GM19193 (cell line): Measurements from ENCODE around the gene SORL1.

Experiments used
- POLR2A ChIP-seq: IDR thresholded peaks from 4 replicates; pipeline ENCODE4 v1.6.1; 2011; ENCODE audit not compliant: insufficient read depth, insufficient read length; ENCODE audit errors: extremely low read depth

Gene SORL1

DNA sequence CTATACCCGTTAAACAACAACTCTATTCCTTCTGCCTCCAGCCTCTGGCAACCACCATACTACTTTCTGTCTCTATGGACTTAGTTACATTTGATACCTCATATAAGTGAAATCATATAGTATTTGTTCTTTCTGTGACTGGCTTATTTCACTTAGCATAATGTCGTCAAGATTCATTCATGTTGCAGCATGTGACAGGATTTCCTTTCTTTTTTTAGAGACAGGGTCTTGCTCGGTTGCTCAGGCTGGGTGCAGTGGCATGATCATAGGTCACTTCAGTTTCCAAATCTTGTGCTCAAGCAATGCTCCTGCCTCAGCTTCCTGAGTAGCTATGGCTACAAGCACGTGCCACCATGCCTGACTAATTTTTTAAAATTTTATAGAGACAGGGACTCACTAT, 29.4 kb upstream of the SORL1 start:
- no peak for TF ChIP-seq POLR2A

DNA sequence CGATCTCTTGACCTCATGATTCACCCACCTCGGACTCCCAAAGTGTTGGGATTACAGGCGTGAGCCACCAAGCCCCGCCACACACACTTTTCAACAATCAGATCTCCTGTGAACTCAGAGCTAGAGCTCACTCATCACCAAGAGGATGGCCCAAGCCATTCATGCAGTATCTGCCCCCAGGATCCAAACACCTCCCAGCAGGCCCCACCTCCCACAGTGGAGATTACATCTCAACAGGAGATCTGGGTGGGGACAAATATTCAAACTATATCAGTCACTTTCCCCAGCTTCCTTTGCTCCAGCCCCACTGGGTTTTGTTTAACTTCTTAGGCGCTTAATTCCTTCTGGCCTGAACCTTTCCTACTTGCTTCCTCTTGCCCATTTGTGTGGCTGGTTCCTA, 26.3 kb upstream of the SORL1 start:
- no peak for TF ChIP-seq POLR2A

DNA sequence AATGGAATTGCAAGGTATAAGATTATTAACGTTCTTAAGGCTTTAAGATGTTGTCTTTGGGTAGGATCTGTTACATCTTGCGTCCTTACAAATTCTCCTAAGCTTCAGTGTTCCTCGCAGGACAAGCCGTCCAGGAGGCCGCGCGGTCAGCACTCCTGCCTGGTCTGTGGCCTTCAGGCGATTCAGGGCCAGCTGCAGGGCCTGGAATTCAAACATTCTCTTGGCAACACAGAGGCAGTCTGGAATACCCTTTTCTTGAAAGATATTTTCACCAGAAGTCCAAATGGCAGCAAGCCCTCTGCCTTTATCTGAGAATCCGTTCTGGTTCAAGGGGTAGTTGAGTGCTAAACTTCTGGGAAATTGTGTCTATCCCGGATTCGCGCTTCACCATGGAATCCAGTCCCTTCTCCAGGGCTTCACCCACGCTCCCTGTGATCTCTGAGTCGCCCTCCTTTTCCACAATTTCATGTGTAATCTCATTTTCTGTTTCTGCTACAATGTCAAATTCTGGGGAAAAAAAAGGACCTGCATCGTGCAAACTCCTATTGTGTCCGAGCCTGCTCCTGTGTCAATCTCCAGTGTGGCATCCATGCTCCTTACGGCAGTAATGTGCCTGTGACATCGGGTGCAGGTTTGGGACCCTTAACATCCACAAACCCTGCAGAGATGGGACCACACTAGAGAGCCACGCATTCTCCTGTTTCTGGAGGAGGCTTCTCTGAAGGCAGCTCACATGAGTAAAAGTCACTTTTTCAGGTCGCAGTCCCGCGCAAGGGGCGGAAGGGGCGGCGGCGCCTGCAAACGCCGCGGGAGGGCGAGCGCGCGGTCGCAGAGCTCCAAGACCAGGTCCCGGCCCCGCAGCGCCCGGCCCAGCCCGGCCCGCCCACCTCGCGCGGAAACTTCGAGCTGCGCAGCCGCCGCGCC, 25.4 kb upstream of the SORL1 start:
- TF ChIP-seq POLR2A: no peak

DNA sequence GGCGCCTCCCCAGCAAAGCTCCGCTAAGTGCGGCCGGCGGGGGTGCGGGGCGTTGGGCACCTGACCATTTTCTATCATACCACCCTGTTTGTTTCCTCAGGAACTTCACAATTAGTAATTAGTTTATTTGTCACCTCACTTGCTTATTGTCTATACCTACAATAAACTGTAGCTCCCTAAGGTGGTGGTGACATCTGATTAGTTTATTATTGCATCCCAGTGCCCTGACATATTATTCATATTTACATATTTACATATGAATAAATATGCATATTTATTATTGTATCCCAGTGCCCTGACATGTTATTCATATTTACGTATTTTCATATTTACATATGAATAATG, 24.7 kb upstream of the SORL1 start:
- TF ChIP-seq POLR2A: no peak

DNA sequence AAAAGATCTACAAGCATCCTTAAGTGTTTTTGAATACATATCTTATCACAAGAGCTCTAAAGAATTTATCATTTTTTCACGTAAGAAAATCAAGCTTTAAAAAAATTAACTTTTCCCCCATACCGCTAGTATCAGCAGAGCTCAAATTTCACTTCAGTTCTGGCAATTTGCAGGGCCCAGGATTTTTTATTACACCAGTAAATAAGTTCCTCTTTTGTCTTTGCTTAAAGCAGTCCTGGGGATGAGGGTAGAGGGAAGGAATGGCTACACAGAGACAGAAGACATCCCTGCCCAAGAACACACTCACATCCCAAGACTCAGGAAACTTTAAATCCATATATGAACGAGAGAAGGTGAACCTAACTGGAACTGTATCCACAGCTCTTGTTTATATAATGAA, 22.6 kb upstream of the SORL1 start:
- no peak for TF ChIP-seq POLR2A

DNA sequence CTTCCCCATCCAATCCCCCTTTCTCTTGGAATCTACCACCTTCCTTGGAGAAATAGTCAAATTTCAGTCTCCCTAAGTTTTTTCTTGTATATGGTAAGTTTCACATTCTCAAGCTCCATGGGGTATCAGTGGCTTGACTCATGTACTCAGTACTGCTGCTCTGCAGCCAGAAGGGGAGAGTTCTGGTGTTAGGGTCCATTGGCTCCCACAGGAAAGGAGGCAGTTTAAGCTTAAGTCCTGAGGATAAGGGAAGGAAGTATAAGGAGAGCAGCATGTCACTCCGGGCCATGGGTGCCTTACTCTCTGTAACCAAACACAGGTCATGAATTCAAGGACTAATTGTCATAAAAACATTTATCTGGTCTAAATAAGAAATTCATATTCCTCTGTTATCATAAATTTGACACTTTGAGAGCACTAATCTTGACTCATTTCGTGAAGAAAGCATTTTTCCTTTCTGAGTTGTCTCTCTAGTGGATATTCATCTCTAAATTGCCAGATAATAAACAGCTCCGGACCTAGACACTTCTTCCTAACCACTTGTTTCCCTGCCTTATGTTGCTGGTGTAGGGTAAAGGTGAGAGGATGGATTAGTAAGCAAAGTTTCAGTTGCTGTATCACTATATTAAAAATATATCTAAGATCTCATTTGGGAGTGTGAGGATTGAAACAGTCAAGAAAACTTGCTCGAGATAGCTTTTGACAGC, 20.1 kb upstream of the SORL1 start:
- TF ChIP-seq POLR2A: no peak

DNA sequence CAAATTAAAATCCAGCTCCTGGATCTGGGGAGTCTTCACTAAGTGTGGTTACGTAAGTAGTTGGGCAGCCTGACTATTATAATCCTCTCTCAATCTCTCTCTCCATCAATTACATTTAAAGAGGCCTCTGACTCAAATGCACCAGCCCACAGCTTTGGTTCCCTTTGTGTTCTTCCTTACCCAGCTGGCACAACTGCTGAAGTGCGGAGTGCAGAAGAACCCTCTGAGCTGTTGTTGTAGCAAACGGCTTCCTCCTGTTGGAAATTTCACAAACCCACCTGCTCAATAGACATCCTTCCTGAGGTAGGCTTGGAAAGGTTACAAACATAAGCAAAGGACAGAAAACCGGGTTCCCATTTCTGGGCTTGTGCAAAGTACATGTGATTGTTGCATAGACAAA, 17.0 kb upstream of the SORL1 start:
- no peak for TF ChIP-seq POLR2A

DNA sequence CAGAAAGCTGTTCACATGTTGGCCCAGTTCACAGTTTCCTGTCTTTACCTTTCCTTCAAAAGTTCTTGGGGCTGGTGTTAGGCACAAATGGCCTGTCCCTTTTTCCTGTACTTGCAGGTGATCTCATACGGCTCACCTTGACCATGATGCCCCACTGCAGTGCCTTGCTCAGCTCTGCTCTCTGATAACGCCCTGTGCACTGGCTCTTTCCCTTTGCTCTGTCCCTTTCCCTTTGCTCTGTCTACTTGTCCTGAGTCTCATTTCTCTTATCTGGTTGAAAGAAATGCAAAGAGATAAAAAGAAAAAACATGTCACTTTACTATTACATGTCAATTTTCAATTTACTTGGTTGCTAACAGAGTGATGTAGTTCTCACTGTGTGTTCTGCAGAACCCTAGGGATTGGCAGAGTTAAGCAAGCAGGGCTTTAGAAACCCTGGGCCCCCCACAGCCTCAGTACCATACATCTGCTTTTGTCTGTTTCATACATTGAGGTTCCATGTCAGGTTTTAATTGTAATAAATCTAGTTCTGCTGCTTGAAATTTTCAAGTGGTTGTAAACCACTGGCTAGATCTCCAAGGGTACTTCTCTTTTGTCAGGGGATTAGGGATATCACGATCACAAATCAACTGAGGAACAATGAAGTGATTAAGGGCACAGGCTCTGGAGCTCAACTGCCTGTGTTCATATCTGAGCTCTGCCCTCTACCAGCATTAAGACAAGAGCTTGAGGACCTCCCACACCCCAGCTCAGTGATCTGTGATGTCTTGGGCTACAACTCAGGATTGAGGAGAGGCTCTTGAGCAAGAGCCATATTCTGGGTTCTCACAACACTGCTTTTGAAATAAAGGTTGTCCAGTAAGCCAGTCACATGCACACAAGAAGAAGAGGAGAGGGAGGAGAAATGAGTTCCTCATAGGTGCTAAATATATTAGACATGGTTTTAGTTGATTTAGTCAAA, 16.3 kb upstream of the SORL1 start:
- TF ChIP-seq POLR2A: no peak

DNA sequence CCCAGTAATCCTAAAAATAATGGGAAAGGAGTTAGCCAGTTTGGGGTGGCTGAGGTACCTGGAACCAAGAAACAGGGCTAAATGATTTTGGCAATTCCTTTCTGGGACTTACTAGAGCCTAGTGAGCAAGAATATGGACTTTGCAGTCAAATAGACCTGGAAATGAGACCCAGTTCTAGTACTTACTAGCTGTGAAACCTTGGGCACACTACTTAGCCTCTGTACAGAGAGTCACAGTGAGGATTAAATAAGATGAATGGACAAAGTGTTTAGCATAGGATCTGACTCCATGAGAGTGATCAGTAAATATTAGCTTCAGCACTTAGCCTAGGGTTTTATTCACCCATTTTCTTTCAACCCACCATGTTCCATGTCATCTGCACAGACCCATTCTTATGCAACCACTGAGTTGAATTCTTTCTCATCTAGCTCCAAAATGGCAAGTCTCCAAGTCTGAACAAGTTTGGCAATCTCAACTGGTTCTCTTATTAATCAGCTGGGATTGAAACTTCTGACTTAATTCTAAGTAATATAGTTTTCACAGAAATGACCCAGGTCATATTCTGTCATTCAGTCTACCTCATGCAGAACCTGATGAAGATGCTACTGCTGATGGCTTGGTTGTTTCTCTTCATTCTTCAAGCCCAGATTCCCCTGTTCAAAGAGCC, 15.0 kb upstream of the SORL1 start:
- no peak for TF ChIP-seq POLR2A

DNA sequence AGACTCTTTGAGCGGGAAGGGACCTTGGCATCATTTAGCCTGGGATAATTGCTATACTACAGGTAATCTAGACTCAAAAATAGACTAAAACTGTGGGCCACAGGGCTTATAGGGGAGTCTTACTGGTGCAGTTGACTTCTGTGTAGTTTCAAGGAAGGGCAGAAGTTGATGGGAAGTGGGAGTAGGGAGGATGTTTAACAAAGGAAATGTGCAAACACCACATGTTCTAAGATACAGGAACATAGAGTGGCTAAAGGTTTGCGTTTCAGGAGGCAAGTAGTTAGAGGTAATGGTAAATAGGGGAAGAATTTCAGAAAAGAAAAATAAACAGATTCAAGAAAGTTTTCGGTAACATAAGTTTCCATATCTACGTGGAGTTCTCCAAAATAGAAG, 14.4 kb upstream of the SORL1 start:
- TF ChIP-seq POLR2A: no peak

DNA sequence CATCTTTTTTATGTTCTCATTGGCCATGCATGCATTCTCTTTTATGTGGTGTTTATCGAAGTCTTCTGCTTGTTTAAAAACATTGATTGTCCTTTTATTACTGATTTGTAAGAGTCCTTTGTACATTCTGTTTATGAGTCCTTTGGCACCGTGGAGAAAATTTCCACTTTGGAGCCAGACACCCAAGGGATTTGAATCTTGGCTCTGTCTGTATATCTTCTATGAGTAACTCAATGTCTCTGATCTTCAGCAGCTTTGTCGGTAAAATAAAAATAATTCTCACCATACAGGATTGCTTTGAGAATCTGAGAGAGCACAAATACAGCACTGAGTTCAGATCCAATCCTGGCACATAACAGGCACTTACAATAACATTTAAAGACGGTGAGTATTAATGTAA, 12.8 kb upstream of the SORL1 start:
- TF ChIP-seq POLR2A: no peak

DNA sequence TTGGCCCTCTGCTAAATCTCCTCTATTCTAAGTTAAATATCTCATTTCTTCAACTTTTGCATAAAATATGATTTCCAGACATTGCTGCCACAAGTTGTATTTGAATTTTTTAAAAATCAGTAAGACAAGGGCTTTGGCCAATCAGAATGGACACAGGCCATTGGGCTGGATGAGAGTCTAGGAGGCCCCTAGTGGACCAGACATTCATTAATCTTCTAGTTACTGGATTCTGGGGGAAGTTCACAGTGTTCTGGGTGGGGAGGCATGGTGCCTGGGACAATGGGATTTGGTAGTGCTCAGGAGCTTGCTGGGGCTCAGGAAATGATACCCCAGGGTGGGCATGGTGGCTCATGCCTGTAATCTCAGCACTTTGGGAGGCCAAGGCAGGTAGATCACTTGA, 12.4 kb upstream of the SORL1 start:
- TF ChIP-seq POLR2A: no peak

DNA sequence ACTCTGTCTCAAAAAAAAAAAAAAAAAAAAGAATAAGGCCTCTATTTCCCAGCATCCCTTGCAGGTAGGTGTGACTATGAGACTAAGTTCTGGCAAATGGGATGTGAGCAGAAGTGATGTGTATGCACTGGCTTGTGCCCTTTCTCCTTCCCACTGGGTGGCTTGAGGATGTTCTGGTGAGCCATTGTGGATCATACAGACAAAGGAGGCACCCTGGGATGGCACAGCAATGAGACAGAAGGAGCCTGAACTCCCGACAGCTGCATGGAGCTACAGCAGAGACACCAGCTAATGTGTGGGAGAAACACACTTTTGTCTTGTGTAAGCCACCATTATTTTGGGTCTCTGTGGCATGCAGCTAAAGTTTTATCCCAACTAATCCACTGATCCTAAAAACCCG, 10.6 kb upstream of the SORL1 start:
- TF ChIP-seq POLR2A: no peak

DNA sequence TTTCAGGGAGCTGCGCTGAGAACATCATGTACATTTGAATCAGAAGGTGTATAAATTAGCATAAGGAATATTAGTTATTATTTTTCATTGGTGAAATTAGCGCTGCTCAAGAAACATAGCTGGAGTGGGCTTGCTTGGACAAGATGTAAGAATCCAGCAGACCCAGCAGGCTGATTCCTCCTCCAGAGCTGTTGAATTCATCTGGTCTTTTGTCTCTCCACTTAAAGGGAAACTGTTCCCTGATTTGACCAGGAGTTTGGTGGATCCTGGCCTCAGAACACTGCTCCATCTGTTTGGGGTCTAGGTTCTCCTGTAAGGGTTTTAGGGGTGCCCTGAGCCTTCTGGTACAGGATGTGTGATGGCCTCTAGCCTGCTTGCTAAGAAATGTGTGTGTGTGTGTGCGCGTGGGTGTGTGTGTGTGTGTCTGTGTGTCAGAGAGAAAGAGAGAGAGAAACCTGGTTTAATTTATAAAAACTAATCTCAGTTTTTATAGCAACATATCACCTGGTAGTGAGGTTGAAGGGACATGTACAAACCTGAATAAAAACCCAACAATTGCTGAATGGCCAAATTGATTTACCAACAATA, 8.3 kb upstream of the SORL1 start:
- no peak for TF ChIP-seq POLR2A

DNA sequence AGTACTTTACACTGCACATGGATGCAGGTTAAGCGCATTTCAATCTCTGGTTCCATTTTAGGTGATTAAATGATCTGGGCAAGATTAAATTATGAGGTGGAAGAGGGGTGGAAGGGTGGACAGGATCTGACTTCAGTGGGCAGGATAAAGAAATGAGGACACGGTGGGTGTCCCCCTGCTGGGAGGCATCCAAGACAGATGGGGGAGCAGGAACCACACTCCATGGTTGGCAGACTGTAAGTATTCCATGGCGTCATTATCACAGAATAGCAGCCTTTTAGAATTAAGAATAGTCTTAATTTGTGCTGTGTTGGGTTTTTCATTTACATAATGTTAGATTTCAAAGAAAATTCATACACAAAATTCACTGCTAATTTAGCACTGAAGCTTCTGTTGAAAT, 7.6 kb upstream of the SORL1 start:
- no peak for TF ChIP-seq POLR2A

DNA sequence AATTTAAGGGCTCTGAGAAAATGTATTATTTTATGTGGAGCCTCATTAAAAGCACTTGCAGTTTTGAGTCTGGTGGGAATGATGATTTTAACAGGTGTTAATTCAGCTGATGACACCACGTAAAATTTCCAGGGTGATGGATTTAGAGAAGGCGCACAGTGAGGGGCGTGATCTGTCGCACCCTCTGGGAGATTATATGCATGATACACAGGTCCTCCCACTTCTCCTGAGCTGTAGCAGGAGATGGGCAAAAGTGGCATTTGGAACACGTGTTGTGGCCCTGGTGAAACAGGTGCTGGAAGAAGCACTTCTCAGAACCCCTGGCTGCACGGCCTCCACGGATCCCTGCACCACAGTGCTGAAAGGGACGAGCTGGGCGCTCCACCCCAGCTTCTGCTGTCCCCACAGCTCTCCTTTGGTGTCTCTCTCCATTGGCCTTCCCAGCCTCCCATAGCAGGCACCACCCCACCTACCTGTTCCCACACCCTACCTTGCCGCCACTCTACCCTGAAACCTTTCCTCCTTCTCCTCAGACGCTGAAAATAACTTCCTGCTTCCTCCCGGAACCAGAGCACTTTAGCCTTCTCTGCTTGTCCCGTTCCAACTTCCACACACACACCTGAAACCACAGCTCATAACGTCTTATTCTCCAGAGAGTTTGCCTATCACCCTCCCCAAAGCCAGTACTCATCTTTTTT, 6.9 kb upstream of the SORL1 start:
- TF ChIP-seq POLR2A: peak; percentile 19
